DMS 273 (cell line): ENCODE data around the gene CRYGC.
A peak's percentile ranks its signal among the peaks of the same experiment; 100 is the strongest.

ENCODE experiments used
- DNase-seq: peaks from one replicate; lab custom pipeline; 2025; ENCODE audit not compliant: unreplicated experiment; lab: John Stamatoyannopoulos, UW

Gene CRYGC, protein sequence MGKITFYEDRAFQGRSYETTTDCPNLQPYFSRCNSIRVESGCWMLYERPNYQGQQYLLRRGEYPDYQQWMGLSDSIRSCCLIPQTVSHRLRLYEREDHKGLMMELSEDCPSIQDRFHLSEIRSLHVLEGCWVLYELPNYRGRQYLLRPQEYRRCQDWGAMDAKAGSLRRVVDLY

DNA sequence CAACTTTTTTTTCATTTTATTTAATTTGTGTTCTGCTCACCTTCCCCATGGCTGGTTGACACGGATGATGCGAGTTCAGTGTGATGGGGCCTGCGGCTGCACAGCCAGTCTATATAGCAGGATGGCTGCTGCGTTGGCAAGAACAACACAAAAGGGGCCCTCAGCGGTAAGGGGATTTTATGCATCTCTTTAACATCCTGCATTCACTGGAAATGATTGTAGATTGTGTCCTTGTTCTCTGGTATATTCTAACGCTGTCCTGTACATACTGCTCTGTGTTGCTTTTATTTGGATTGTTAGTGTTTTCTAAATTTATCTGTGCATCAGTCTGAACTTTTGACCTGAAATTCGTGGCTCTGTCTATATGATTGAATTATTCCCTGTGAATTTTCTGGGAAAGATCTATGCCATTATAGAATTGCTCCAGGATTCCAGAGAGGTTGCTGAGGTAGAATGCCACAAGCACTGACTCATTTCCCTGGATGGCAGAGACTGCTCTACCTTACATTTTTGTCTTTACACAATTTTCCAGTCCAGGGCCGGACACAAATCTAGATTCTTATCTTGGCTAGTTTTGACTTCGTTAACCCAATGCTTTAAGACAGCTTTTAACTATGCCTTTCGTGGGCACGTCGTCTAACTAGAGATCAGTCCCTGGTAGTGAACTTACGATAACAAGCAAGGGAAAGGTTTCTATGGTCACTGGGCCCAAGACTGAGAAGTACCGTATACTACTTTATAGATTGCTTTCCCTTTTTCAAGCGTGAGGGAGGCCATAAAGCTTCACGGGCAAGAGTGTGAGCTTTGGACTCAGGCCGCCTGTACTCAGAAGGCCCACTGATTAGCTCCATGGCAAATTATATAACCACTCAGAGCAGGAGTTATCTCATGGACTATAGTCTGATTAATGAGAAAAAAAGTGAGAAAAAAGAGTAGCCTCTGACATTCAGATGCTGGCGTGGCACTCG lies at the start of gene CRYGC:
Gene CRYGC, minus strand, starts transcription at position 85 of the 968 bp plus-strand sequence. Its CDS starts 36 bp downstream, at position 49.
- no peak for DNase-seq

DNA sequence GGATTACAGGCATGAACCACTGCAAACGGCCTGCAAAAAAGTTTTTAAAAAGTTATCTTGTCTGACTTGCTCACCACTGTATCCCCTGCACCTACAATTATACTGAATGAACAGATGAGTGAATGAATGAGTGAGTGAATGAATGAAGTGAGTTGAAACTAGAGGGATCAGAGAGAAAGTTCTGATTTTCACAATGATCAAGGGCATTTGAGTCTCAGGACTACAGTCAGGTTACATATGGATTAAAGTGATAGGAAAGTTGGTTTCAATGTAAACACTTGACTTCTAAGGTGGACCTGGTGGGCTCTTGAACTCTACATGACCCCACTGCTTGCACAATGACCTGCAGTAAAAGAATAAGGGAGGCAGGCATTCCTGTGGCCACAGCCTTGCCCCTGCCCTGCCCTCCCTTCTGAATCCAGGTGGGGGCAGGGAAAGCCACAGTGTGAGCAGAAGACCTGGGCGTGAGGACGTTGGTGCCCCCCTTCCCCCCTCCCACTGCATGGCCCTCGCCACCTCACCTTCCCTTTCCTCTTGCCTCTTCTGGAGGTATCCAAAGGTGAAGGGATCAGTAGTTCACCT lies 49.5 kb upstream of the CRYGC start:
- no peak for DNase-seq

DNA sequence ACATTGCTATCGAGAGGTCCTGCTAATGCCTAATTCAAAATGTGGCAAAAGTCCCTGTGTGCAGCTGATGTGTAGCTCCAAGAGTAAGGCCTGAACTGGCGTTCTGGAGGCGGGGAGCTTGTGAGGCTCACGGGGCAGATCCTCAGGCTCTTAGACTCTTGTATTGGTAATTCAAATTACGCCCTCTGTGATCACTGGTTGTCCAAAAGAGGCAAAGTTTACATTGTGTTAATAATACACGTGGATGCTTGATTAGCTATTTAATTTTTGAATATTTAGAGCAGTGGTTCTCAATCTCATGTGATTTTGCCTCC lies 46.2 kb upstream of the CRYGC start:
- no peak for DNase-seq

DNA sequence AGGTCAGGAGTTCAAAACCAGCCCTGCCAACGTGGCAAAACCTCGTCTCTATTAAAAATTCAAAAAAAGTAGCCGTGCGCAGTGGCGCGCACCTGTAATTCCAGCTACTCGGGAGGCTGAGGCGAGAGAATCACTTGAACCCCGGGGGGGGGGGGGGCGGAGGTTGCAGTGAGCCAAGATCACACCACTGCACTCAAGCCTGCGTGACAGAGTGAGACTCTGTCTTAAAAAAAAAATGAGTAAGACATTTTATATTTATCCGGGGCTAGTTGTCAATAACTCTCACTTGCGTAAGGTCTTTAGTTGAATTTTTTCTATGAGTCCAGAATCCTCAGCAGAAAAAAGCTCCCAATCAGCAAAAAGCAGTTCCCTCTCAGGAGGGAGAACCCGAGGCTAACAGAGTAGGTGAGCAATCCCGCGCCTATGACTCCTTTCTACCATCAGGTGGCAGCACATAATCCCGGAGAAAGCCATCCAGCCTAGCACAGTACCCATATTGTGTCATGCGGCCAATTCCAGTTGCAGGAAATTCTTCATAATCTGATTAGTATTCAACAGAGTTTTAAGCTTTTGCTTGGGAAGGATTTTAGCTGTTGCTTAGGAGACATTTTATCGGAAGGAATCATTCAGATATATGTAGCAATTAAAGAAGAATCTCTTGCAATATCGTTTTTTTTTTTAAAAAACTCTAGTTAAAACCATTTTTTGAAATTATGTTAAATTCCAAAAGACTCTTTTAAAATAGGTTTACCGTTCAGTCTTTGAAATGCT lies 45.6 kb upstream of the CRYGC start:
- peak; percentile 90 for DNase-seq

DNA sequence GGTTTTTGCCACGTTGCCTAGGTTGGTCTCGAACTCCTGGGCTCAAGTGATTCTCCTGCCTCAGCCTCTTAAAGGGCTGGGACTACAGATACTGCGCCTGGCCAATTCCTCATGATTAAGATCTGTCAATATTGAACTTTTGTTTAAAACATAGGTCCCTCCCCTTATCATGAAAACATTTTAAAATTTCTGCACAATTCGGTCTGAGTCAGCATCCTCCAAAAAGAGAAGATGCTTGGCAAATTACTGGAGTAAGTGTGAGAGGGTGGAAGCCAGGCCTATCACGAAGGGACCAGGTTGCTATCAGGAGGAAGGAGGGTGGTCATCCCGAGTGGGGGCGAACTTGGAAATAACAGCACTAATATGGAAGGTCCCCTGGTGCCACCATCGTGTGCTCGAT lies 44.5 kb upstream of the CRYGC start:
- no peak for DNase-seq

DNA sequence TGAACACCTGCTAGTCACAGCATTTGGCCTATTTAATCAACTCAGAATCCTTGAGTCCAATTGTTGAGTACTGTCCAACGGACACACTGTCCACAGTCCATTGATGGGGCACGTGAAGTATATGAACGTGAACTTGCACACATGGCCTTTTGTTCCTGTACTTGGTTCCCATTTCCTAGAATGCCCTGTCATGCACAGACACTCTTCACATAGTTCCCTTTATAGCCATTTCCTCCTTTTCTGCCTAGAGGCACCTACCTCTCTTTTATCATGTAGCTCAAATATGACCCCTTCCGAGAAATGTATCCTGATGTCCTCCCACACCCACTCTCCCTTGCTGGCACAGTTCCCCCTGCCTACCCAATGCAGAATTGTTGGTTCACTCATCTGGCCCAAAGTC lies 42.5 kb upstream of the CRYGC start:
- no peak for DNase-seq

DNA sequence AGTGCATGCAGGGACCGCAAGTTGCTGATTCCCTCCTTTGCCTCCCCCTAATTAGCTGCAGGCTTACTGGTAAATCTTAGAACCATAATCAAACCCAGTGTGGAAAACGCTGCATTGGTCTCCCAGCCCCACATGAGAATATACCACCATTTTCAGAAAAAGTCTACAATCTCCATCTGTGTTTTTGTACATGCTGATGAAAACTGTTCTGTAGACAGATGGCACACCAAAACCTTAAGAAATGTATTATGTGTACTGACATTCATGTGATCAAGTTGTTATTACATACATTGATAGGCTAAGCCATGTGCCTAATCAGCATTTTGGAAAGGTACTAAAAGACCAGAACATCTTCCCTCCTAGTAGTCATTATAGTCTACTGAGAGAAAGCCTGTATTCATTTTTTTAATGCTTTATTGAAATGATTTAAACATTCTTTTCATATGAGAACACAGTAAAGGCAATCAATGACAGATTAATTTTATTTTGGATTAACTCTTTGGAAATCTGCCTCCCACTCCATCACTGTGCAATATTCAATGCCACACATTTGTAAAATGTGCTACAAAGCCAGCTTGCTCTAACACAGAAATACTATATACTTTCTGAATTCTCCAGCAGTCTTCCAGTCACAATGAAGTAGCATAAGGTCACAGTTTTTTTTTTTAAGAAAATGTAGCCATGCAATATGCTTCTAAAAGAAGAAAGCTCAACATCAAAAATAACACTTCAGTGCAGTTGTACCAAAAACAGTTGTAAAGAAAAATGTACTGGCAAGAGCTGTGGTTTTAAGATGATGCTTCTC lies 35.5 kb upstream of the CRYGC start:
- no peak for DNase-seq

DNA sequence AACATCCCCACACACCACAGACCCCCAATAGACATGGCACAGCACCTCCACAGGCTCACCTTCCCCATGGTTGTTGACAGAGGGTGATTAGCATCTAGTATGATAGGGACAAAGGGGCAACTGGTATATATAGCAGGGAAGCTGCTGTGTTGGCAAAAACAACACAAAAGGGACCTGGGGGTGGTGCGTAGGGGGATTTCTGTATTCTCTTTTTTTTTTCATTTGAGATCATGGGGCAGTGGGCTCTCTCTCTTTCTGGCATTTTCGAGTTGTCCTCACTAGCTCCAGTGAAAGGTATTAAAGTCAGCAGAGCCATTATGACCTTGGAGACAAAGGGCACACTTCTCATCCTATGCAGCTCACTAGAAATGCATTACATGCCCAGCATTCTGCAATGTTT lies 33.9 kb upstream of the CRYGC start, which contains the start of gene CRYGA:
Gene CRYGA, minus strand, starts transcription at position 101 of the 400 bp plus-strand sequence. Its CDS starts 33 bp downstream, at position 68.
- DNase-seq: no peak

DNA sequence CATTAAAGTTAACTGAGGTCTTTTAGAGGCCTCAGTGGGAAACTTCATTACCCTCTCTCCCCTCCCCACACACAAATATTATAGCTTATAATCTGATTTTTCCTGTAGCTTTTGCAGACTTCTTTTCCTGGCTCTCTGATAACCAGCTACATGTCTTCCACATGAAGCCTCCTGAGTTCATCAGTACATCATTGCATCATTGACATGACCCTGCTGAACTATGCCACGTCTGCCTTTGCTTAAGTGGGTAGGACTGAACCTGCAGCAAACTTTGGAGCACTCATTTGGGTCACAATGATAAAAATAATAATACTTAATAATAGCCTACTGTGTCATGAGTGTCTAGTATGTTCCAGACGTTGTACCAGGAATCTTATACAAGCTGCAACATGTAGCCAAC lies 26.8 kb upstream of the CRYGC start:
- no peak for DNase-seq

DNA sequence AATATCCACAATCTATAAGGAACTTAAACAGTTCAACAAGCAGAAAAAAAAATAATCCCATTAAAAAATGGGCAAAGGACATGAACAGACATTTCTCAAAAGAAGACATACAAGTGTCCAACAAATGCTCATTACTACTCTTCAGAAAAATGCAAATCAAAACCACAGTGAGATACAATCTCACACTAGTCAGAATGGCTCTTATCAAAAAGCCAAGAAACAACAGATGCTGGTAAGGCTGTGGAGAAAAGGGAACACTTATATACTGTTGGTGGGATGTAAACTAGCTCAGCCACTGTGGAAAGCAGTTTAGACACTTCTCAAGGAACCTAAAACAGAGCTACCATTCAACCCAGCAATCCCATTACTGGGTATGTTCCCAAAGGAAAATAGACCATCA lies 23.5 kb upstream of the CRYGC start:
- DNase-seq: no peak

DNA sequence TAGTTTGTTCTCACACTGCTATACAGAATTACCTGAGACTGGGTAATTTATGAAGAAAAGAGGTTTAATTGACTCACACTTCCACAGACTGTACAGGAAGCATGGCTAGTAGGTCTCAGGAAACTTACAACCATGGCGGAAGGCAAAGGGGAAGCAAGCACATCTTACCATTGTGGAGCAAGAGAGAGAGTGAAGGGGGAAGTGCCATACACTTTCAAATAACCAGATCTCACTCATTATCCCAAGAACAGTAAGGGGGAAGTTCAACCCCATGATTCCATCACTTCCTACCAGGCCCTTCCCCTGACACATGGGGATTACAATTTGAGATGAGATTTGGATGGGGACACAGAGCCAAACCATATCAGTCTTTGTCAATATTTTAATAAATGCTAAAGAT lies 21.3 kb upstream of the CRYGC start:
- DNase-seq: no peak

DNA sequence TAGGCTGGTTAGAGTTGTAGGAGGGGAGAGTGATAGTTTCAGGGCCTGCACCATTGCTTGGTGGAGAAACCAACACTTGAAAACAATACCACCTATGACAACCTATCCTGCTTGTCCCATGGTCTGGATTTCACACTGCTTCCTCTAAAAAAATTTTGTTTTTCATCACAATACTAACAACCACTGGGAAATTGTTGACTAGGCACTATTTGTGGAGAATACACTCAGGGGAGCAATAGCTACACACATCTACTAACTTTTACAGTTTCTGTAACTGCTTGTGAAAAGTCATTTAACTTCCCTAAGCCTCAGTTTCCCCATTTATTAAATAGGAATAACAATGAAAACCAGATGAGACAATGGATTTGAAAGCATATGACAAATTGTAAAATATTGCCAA lies 20.5 kb upstream of the CRYGC start:
- DNase-seq: no peak

DNA sequence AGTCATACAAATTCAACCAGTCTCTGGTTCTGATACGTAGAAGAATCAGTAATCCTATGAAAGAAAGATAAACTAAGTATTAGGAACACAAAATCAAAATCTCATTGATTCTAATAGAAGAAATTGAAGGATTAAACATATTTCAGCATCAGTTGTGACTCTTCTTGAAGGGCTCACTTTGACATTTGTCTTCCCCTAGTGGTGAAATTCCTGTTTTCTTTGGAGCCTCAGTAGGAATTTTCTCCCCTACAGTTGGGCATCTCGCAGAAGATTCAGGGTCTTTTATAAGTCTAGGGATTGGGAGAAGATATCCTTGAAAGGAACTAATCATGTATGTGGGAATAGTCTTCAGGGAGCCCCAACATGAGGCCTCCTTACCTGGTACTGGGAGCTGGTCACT lies 19.2 kb upstream of the CRYGC start:
- peak; percentile 7 for DNase-seq

DNA sequence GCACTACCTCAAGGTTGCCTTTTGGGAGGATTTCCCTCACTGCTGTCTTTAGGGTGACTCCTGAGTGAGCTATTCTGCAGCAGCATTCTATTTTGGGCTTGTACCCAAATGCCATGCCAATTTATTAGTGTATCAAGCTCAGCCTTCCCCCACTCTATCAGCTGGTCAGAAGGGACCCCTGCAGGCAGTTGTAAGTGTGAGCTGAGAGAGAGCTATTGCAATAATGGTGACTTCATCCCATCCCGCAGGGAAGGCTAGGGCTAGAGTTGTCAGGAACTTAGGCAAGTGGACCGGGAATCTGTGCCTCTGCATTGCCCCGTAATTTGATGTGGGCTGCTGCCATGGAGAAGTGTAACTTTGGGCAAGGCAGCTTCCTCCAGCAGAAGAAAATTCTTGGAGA lies 18.1 kb upstream of the CRYGC start:
- DNase-seq: no peak

DNA sequence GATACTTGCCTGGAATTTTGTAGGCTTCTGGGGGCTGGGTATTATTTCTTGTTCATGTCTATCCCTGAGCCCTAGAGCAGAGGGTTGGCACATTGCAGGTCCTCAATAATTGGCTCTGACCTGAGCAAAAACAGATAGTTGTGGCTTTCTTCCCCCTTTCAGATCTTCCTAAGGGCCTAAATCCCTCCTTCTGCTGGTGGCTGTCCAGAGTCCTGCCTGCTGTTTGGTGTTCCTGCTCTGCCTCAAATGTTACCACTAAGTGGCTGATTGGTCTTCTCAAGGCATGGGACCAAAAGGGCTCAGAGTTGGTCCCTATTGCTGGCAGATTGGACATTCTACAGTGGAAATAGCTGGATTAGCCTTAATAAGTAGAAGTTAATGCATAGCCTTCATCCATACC lies 17.4 kb upstream of the CRYGC start:
- DNase-seq: no peak

DNA sequence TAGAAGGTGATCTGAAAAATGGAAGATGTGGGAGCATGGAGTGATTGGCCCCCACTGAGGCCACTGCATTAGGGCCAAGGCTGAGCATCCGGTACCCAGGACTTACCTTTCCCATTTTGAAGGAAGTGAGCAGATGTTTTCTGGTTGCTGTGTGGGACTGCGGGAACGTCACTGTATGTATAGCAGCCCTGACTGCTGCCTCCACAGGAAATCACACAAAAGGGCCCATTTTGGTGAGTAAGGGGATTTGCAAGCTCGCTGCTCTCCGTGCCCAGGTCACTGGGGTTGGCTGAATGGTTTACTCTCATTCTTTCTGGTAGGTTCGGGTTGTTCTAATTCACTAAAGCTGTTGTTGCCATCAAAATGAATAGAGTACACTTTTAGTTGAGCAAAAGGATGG lies 16.4 kb upstream of the CRYGC start, which contains the start of gene CRYGB:
Gene CRYGB, minus strand, starts transcription at position 153 of the 400 bp plus-strand sequence. Its CDS starts 38 bp downstream, at position 115.
- no peak for DNase-seq

DNA sequence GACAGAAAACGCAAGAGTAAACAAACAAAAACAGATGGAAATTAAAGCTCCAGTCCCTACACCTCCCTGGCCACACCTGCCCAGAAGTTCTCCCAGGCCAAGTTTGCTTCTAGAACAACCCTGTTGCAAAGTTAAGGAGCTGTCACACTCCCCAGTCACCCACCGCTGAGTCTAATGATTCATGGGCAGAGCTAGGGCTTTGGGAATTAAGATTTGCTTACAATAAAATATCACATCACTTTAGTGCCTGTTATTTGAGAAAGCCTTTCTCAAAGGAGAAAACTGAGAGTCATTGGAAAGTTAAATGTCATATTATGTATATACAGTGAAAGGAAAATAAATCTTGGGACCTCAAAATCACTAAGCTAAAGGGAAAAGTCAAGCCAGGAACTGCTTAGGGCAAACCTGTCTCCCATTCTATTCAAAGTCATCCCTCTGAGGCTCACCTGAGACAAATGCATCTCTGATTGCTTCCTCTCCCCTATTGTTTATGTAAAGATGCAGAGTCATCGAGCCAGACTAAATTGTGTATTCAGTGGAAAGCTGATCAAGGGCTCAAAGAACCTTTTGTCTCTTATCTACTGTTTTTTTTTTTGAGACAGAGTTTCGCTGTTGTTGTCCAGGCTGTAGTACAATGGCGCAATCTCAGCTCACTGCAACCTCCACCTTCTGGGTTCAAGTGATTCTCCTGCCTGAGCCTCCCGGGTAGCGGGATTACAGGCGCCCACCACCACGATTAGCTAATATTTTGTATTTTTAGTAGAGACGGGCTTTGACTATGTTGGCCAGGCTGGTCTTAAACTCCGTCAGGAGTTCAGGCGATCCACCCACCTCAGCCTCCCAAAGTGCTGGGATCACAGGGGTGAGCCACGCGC lies 13.5 kb upstream of the CRYGC start:
- DNase-seq: no peak

DNA sequence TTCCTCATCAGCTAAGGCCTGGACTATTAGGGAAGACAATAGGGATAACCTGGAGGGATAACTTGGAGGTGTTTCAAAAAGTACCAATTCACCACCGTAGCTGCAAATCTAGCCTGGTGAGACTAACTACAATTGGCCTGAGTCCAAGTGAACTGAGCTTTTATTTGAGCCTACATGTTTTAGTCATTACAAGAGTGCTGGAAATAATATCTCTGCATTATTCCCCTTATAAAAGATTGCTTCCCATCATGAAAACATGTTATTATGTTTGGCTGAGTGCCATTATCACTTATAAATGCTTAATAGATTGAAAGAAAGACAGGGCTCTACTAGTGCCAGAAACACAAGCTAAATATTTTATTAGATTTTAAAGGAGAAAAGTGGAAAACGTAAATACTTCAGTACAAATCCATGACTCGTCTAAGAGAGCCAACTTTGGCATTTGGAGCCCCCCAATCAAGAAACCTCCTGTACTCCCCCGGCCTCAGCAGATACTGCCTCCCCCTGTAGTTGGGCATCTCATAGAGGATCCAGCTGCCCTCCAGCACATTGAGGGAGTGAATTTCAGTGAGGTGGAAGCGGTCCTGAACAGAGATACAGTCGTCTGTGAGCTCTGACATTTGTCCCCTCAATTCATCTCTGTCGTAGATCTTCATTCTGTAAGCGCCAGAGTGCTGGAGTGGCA lies 12.8 kb upstream of the CRYGC start:
- peak; percentile 37 for DNase-seq

DNA sequence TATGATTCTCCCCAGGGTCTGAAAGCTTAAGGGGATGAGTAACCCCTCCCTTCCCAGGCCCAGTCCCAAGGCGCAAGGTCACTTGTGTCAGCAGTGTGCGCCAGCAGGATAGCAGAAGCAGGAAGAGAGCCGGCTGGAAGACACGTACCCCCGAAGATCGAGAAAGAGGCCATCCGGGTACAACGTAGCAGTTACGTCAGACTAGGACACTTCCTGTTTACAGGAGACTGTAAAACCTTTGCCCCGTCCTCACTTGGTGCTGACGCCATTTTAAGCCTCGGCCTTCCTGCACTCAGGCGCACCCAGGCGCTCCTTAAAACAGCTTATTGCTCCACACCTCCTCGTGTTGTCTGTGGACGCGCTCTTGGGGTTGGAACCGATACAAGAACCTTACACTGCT lies 9.8 kb upstream of the CRYGC start:
- DNase-seq: no peak
